Prostate gland (tissue), 2 donors: ENCODE results near the gene LARGE1. TPM values are rescaled to one million over a fixed set of nuclear protein-coding genes. Genes with fewer than 3 reads are reported as not detected.
A peak's percentile ranks its signal among the peaks of the same experiment; 100 is the strongest.

Source experiments
- DNase-seq: peaks from one replicate; pipeline ENCODE4 v3.0.0-alpha.2; 2019; ENCODE audit warnings: low spot score
- H3K27ac ChIP-seq, 2 donors: fragments of 200-600 bp; sonication (generic); 2 replicates each; pipeline ENCODE4 v1.5.1; 2017 to 2019
- H3K27me3 ChIP-seq: fragments of 200-600 bp; sonication (generic); replicated peaks from 2 replicates; pipeline ENCODE4 v1.5.1; 2019; ENCODE audit not compliant: insufficient read depth
- H3K36me3 ChIP-seq, 2 donors: fragments of 200-600 bp; sonication (generic); 1 replicate in 1 of 2; 2 replicates in 1 of 2; pipeline versions ENCODE4 v1.5.1 to v1.8.1; 2017 to 2019
- H3K4me1 ChIP-seq: fragments of 200-600 bp; sonication (generic); replicated peaks from 2 replicates; pipeline ENCODE4 v1.5.1; 2019
- H3K4me3 ChIP-seq, 2 donors: fragments of 200-600 bp; sonication (generic); 2 replicates each; pipeline ENCODE4 v1.5.1; 2017 to 2019
- H3K9me3 ChIP-seq: fragments of 200-600 bp; sonication (generic); 2 replicates; pipeline ENCODE4 v1.5.1; 2017
- POLR2A ChIP-seq: fragments of 450-650 bp; IDR thresholded peaks from one replicate; pipeline ENCODE4 v1.6.1; 2016; ENCODE audit warnings: antibody characterized with exemption, mild to moderate bottlenecking
- POLR2AphosphoS5 ChIP-seq: sonication (generic); formaldehyde crosslinking; IDR thresholded peaks from one replicate; pipeline ENCODE4 v1.6.1; 2017; ENCODE audit warnings: antibody characterized with exemption
- WGBS: methylation state at CpG from one replicate; pipeline ENCODE4 v1.1.5; 2018; 5-methylcytosine and 5-hydroxymethylcytosine counted together
- intact Hi-C: fragments of 100-400 bp; cut with DNase I; formaldehyde crosslinking; loops from one replicate; pipeline ENCODE4 v1.14.2; 2022
- total RNA-seq, 2 donors: library from RNA; depleted of rRNA; stranded (reverse); fragments of >200 nt; gene quantifications; one replicate each; pipeline ENCODE4 v1.1.0, GENCODE V29; 2016
- TF ChIP-seq, protein P1 (sequence below), 4 experiments: fragments of 200-600 bp in 2 of 4; fragments of 450-650 bp in 2 of 4; sonication (generic) in 2 of 4; IDR thresholded peaks; 1 replicate in 3 of 4; 2 replicates in 1 of 4; pipeline ENCODE4 v1.5.1; 2016 to 2019; ENCODE audit warnings: antibody characterized with exemption in 4 of 4, mild to moderate bottlenecking in 2 of 4, moderate library complexity in 2 of 4

The LARGE1 gene
- total RNA-seq, 2 donors from 2014 or later, result 18.6 to 37.4 TPM

- Histone ChIP-seq H3K9me3 (no peaks in the 10 kb centered on the region), H3K36me3 (no peaks in the 10 kb centered on the region), H3K4me1 (no peaks in the 10 kb centered on the region), H3K27me3 (no peaks in the 10 kb centered on the region), H3K27ac (peak overlapping the region; percentile 72 to 76), H3K4me3 (peak overlapping the region; percentile 53 to 73)
- TF ChIP-seq POLR2AphosphoS5, result no peak
- TF ChIP-seq, protein P1, sequence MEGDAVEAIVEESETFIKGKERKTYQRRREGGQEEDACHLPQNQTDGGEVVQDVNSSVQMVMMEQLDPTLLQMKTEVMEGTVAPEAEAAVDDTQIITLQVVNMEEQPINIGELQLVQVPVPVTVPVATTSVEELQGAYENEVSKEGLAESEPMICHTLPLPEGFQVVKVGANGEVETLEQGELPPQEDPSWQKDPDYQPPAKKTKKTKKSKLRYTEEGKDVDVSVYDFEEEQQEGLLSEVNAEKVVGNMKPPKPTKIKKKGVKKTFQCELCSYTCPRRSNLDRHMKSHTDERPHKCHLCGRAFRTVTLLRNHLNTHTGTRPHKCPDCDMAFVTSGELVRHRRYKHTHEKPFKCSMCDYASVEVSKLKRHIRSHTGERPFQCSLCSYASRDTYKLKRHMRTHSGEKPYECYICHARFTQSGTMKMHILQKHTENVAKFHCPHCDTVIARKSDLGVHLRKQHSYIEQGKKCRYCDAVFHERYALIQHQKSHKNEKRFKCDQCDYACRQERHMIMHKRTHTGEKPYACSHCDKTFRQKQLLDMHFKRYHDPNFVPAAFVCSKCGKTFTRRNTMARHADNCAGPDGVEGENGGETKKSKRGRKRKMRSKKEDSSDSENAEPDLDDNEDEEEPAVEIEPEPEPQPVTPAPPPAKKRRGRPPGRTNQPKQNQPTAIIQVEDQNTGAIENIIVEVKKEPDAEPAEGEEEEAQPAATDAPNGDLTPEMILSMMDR (IDR thresholded peaks at IDR 0.05), result no peak
- TF ChIP-seq POLR2A, result no peak
- intact Hi-C loops, result loop anchor here (5.0 to 10.0 kb wide), 2 partner anchors 264 to 617 kb away; no protein-coding TSS in a partner anchor
- under 1% methylated on average over 40 of the region's 52 CpGs for WGBS
- peak; percentile 52 for DNase-seq
Measured at GRCh38 chr22:33921525-33922348, 1.5 kb upstream of the LARGE1 start.

DNA sequence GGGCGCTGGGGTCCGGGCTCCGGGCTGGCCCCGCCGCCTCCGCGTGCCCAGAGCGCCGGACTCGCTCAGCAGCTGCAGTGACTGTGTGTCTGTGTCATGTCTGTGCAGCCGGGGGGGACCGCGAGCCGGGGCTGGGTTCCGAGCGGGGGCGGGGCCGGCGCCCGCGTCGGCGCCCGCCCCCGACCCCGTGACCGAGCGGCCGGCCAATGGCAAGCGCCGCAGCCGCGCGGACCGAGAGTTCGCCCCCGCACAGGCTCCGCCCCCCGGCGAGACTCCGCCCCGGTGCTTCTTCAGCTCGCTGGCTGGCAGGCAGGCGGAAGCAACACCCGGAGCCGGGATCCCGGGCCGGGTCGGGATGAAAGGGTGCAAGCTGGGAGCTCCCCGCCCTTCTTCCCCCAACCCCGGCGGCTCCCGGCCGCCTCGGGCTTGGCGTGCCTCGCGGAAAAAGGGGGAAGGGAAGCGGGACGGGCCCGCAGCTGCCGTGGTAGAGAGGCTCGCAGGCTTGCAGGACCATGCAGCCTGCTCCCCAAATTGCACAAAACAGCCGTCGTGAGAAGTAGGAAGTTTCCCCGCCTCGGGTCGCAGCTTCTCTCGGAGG lies 750 bp upstream of the LARGE1 start:
- Histone ChIP-seq H3K4me3 (peak overlapping the region; percentile 53 to 73), H3K4me1 (no peaks in the 10 kb centered on the region), H3K9me3 (no peaks in the 10 kb centered on the region), H3K27ac (peak overlapping the region; percentile 72 to 76), H3K27me3 (no peaks in the 10 kb centered on the region), H3K36me3 (no peaks in the 10 kb centered on the region)
- peak; percentile 98 for DNase-seq
- intact Hi-C loops, result loop anchor here (5.0 to 10.0 kb wide), 2 partner anchors 264 to 616 kb away; no protein-coding TSS in a partner anchor
- WGBS, result under 1% methylated on average over 34 of the region's 69 CpGs
- TF ChIP-seq POLR2AphosphoS5 (peak; percentile 86), POLR2A (peak; percentile 86)
- TF ChIP-seq, protein P1 (IDR thresholded peaks at IDR 0.05), result no peak

DNA sequence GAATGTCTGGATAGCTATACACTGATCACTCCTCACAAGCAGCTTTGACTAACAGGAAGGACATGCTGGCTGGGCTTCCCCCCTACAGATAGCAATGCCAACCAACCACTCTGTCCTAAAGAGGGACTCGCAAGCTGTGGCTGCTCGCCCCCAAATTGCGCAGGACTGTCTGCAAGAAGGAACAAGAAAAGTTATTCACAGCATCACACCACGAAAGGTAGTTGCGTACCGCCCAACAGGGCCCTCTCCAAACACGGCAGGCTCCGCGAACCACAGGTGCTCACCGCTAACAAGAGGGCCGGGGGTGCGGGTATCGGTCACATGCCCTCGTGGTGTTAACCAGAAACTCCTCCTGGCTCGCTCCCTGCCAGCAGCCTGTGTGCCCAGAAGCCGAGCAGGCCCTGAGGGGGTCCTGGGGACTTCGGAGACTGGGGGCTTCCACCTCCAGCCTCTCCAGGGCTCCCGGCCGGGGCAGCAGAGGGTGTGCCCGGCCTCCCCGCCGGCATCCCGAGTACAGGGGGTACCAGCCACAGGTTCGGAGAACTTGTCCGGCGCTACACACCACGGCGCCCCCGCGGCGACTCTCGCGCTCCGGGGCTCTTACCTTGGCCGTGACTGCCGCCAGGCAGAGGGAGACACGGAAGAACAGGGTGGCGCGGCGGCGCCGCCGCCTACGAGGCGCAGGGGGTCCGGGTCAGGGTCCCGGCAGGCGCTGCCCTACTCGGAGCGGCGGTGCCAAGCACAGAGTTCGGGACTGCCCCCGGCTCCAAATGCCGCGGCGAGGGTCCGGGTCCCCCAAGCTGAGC lies 682 bp downstream of the LARGE1 start:
- TF ChIP-seq POLR2AphosphoS5, result peak; percentile 50
- TF ChIP-seq POLR2A, result no peak
- WGBS, result under 1% methylated on average over 55 of the region's 57 CpGs
- Histone ChIP-seq H3K4me1 (no peaks in the 10 kb centered on the region), H3K4me3 (peak overlapping the region; percentile 53 to 73), H3K27me3 (no peaks in the 10 kb centered on the region), H3K9me3 (no peaks in the 10 kb centered on the region), H3K27ac (peak overlapping the region; percentile 71 to 76), H3K36me3 (no peaks in the 10 kb centered on the region)
- DNase-seq, result peak; percentile 52
- intact Hi-C loops, result loop anchor here (2.0 to 10.0 kb wide), 4 partner anchors 125 to 615 kb away; no protein-coding TSS in a partner anchor

DNA sequence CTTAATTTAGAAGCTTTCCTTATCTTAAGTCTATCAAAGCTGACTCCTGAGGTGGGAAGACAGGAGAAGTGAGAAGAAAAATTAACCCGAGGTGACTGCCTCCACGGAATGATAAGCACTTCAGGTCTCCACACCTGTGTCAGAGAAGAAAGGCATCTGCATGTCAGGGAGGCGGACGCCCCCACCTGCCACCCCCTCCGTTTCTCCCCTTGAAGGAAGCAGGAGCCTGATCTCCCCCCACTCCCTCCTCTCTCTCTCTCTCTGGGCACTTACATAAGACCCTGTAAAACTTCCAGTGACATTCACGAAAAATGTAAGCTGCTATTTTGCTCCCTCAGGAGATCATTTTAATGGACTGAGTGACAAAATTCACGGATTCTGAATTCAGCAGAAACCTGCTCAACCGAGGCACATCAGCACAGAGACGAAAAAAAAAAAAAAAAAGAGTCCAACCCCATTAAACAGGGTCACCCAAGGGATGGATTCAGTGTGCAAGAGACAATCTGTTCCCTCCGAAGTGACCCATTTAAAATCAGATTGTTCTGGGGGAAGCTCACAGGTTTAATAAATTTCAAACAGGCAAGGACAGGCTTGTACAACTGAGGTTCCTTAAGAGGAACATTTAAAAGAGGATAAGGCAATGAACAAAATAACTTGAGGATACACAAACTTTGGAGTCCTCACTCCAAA lies 1.5 kb downstream of the LARGE1 start:
- no peak for TF ChIP-seq POLR2A
- TF ChIP-seq POLR2AphosphoS5, result no peak
- TF ChIP-seq, protein P1 (IDR thresholded peaks at IDR 0.05), result no peak
- Histone ChIP-seq H3K27ac (peak overlapping the region; percentile 71 to 76), H3K27me3 (no peaks in the 10 kb centered on the region), H3K4me1 (no peaks in the 10 kb centered on the region), H3K36me3 (no peaks in the 10 kb centered on the region), H3K4me3 (peak overlapping the region; percentile 53 to 73), H3K9me3 (no peaks in the 10 kb centered on the region)
- intact Hi-C loops, result loop anchor here (2.0 to 10.0 kb wide), 2 partner anchors 124 to 400 kb away; no protein-coding TSS in a partner anchor
- DNase-seq, result no peak
- 27% methylated on average over 10 of the region's 10 CpGs for WGBS
